Endothelial cell of umbilical vein (primary cell): ENCODE measurements around the gene SNN. TPM values are rescaled to one million over a fixed set of nuclear protein-coding genes. Genes with fewer than 3 reads are reported as not detected.
A peak's percentile ranks its signal among the peaks of the same experiment; 100 is the strongest.

Source experiments
- BruUV-seq: library from RNA; stranded (reverse); fragments of 400-500 nt; replicated peaks from 2 replicates; lab custom pipeline; 2021; lab: Mats Ljungman, UMichigan
- CTCF ChIA-PET: fragments of 300-600, 350-600 bp; sonication (Branson Sonifier 250); formaldehyde crosslinking; loops from one replicate; lab custom pipeline; 2021; ENCODE audit warnings: antibody characterized with exemption, inconsistent platforms; lab: Charles Lee
- POLR2A ChIA-PET: fragments of 300-600, 350-600 bp; sonication (Branson Sonifier 250); formaldehyde crosslinking; loops from one replicate; lab custom pipeline; 2021; ENCODE audit warnings: antibody characterized with exemption, inconsistent platforms; lab: Charles Lee
- DNase-seq: peaks from one replicate; pipeline ENCODE4 v3.0.0-alpha.2; 2011; ENCODE audit warnings: low read depth, low spot score
- FAIRE-seq: peaks from 2 replicates; lab custom pipeline; 2011; peaks lifted over from hg19 to GRCh38; lab: Jason Lieb, UNC
- H2AFZ ChIP-seq: 2 replicates; pipeline ENCODE4 v1.6.0; 2012; ENCODE audit warnings: low read depth, low read length, control low read depth, inconsistent platforms
- H3K27ac ChIP-seq: 2 replicates; pipeline ENCODE4 v1.5.1; 2011; ENCODE audit warnings: low read depth, mild to moderate bottlenecking, control low read depth, low read length, moderate library complexity; ENCODE audit not compliant: insufficient read depth
- H3K27me3 ChIP-seq, 2 experiments: 2 replicates each; pipeline versions ENCODE4 v1.6.0 to v1.6.1; 2011; ENCODE audit warnings: low read length in 2 of 2, mixed read lengths in 1 of 2; ENCODE audit not compliant: control insufficient read depth in 2 of 2, insufficient read depth in 2 of 2
- H3K36me3 ChIP-seq, 2 experiments: 2 replicates in 1 of 2; 3 replicates in 1 of 2; pipeline ENCODE4 v1.5.1; 2011; ENCODE audit warnings: low read length in 2 of 2, mild to moderate bottlenecking in 1 of 2, moderate library complexity in 1 of 2; ENCODE audit not compliant: control insufficient read depth in 2 of 2, insufficient read depth in 2 of 2; ENCODE audit errors: extremely low read depth in 1 of 2
- H3K4me1 ChIP-seq: 3 replicates; pipeline ENCODE4 v1.5.1; 2011; ENCODE audit warnings: mild to moderate bottlenecking, low read length; ENCODE audit not compliant: control insufficient read depth, insufficient read depth; ENCODE audit errors: extremely low read depth
- H3K4me2 ChIP-seq: 2 replicates; pipeline ENCODE4 v1.6.1; 2011; ENCODE audit warnings: low read length, control low read depth, mixed read lengths; ENCODE audit not compliant: insufficient read depth
- H3K4me3 ChIP-seq, 3 experiments: fragments of 200-600 bp in 1 of 3; sonication (generic), shearing (Covaris generic) in 1 of 3; replicated peaks in 1 of 3; 2 replicates each; pipeline ENCODE4 v1.5.1; 2011 to 2016; ENCODE audit warnings: control low read depth in 3 of 3, low read length in 3 of 3, mild to moderate bottlenecking in 2 of 3, inconsistent platforms in 1 of 3, low read depth in 1 of 3, moderate library complexity in 1 of 3; ENCODE audit not compliant: insufficient read depth in 1 of 3
- H3K79me2 ChIP-seq: 2 replicates; pipeline ENCODE4 v1.6.0; 2012; ENCODE audit warnings: low read length, inconsistent platforms; ENCODE audit not compliant: control insufficient read depth, insufficient read depth
- H3K9ac ChIP-seq: replicated peaks from 2 replicates; pipeline ENCODE3; 2011; ENCODE audit warnings: low read length, control low read depth; ENCODE audit not compliant: insufficient read depth; ENCODE audit errors: extremely low read depth
- H3K9me1 ChIP-seq: replicated peaks from 3 replicates; pipeline ENCODE4 v1.6.0; 2011; ENCODE audit warnings: mild to moderate bottlenecking, low read length; ENCODE audit not compliant: control insufficient read depth, insufficient read depth; ENCODE audit errors: extremely low read depth
- H3K9me3 ChIP-seq: replicated peaks from 2 replicates; pipeline ENCODE4 v1.5.1; 2012; ENCODE audit warnings: low read length, inconsistent platforms; ENCODE audit not compliant: control insufficient read depth, insufficient read depth
- H4K20me1 ChIP-seq: replicated peaks from 2 replicates; pipeline ENCODE3; 2011; ENCODE audit warnings: mild to moderate bottlenecking, low read length; ENCODE audit not compliant: control insufficient read depth, insufficient read depth; ENCODE audit errors: extremely low read depth
- EZH2 ChIP-seq: IDR thresholded peaks from 2 replicates; pipeline ENCODE4 v1.6.1; 2012; ENCODE audit warnings: borderline replicate concordance, low read depth, mild to moderate bottlenecking, moderate library complexity, low read length, inconsistent platforms; ENCODE audit not compliant: severe bottlenecking
- FOS ChIP-seq: IDR thresholded peaks from 2 replicates; pipeline ENCODE4 v1.6.1; 2011; ENCODE audit warnings: mild to moderate bottlenecking, low read length, moderate library complexity, borderline replicate concordance; ENCODE audit not compliant: insufficient read depth
- GATA2 ChIP-seq: IDR thresholded peaks from 2 replicates; pipeline ENCODE4 v1.7.0; 2011; ENCODE audit warnings: low read depth, mild to moderate bottlenecking, moderate library complexity, mixed read lengths, low read length; ENCODE audit not compliant: insufficient read length, insufficient read depth
- JUN ChIP-seq: IDR thresholded peaks from 2 replicates; pipeline ENCODE4 v1.6.1; 2011; ENCODE audit warnings: borderline replicate concordance, low read depth; ENCODE audit not compliant: insufficient read length, insufficient read depth
- MAX ChIP-seq: IDR thresholded peaks from 2 replicates; pipeline ENCODE4 v1.6.1; 2011; ENCODE audit not compliant: insufficient read depth, insufficient read length
- MYC ChIP-seq: IDR thresholded peaks from one replicate; pipeline ENCODE4 v1.6.1; 2011; ENCODE audit warnings: mild to moderate bottlenecking, low read depth, low read length
- POLR2A ChIP-seq: IDR thresholded peaks from 2 replicates; pipeline ENCODE4 v1.6.1; 2012; ENCODE audit warnings: low read depth, mild to moderate bottlenecking, control low read depth, low read length
- POLR2AphosphoS5 ChIP-seq: IDR thresholded peaks from 2 replicates; pipeline ENCODE4 v1.6.1; 2012; ENCODE audit warnings: low read depth, mild to moderate bottlenecking, control low read depth, low read length, moderate library complexity; ENCODE audit not compliant: insufficient read depth
- dilution Hi-C: fragments of 300-500 bp; cut with MboI; formaldehyde crosslinking; loops from one replicate; pipeline ENCODE4 v1.15.0; 2019; ENCODE audit warnings: low sequenced_read_pairs; ENCODE audit not compliant: extremely low pct_ligation_motif_present
- intact Hi-C: fragments of 100-400 bp; cut with micrococcal nuclease; formaldehyde crosslinking; loops from one replicate; pipeline ENCODE4 v1.10.0; 2022
- polyA plus RNA-seq, 4 experiments: library from polyadenylated mRNA; depleted of rRNA in 3 of 4; stranded (reverse) in 3 of 4; unstranded in 1 of 4; fragments of >200 nt; gene quantifications; 2 replicates each; pipeline versions ENCODE4 v1.2.1 to v1.2.3, GENCODE V29; 2011 to 2012; ENCODE audit warnings: missing spikeins in 1 of 4
- total RNA-seq: library from RNA; stranded (reverse); gene quantifications from 2 replicates; pipeline ENCODE4 v1.2.3, GENCODE V29; 2021
- TF ChIP-seq, protein P1 (sequence below), 2 donors: IDR thresholded peaks; 1 replicate in 1 of 2; 2 replicates in 1 of 2; pipeline ENCODE4 v1.5.1; 2011; ENCODE audit warnings: low read length in 2 of 2, mild to moderate bottlenecking in 2 of 2, moderate library complexity in 2 of 2, control low read depth in 1 of 2, inconsistent platforms in 1 of 2, low read depth in 1 of 2; ENCODE audit not compliant: insufficient read depth in 1 of 2; ENCODE audit errors: extremely low read depth in 1 of 2

SNN gene
- total and polyA plus RNA-seq, 2 donors (not counting 3 experiments of a cell fraction or from before 2014, with no cell fraction given): 17.7 to 24.1 TPM

- no peak overlapping the region for H3K4me3 ChIP-seq
- H3K27me3 ChIP-seq: no peaks in the 10 kb centered on the region
- no peaks in the 10 kb centered on the region for H3K79me2 ChIP-seq
- H2AFZ ChIP-seq: no peak overlapping the region
- H3K9me1 ChIP-seq: no peaks in the 10 kb centered on the region
- H3K9me3 ChIP-seq: no peaks in the 10 kb centered on the region
- H3K36me3 ChIP-seq: peaks cover 10 to 38% of the 10 kb centered on the region in 2 experiments
- dilution Hi-C loops (no loop called here), intact Hi-C loops (no loop called here)
- TF ChIP-seq FOS: no peak
- no peak for TF ChIP-seq EZH2
- TF ChIP-seq POLR2A: no peak
- TF ChIP-seq MYC: no peak
- TF ChIP-seq POLR2AphosphoS5: no peak
- no peak for TF ChIP-seq MAX
- TF ChIP-seq, protein P1, sequence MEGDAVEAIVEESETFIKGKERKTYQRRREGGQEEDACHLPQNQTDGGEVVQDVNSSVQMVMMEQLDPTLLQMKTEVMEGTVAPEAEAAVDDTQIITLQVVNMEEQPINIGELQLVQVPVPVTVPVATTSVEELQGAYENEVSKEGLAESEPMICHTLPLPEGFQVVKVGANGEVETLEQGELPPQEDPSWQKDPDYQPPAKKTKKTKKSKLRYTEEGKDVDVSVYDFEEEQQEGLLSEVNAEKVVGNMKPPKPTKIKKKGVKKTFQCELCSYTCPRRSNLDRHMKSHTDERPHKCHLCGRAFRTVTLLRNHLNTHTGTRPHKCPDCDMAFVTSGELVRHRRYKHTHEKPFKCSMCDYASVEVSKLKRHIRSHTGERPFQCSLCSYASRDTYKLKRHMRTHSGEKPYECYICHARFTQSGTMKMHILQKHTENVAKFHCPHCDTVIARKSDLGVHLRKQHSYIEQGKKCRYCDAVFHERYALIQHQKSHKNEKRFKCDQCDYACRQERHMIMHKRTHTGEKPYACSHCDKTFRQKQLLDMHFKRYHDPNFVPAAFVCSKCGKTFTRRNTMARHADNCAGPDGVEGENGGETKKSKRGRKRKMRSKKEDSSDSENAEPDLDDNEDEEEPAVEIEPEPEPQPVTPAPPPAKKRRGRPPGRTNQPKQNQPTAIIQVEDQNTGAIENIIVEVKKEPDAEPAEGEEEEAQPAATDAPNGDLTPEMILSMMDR (IDR thresholded peaks at IDR 0.05; ENCODE audit: extremely low read depth in 1 of 2, insufficient read depth in 1 of 2, low read depth in 1 of 2, low read length in 2 of 2): no peak
- TF ChIP-seq JUN: no peak
- no peak for TF ChIP-seq GATA2
- H3K27ac ChIP-seq: no peak overlapping the region
- H3K4me2 ChIP-seq: no peak overlapping the region
- TSS peak; percentile 13 for BruUV-seq
- ChIA-PET CTCF (interaction anchor here (0.8 to 1.5 kb wide), 2 partner anchors 12 to 282 kb away, joined by 3 to 6 read pairs; no protein-coding TSS in a partner anchor), POLR2A (no interaction called here)
- FAIRE-seq: no peak
- H3K4me1 ChIP-seq: peaks cover 8% of the 10 kb centered on the region
- no peak for DNase-seq
- no peak overlapping the region for H3K9ac ChIP-seq
- H4K20me1 ChIP-seq: no peaks in the 10 kb centered on the region
Observed at GRCh38 chr16:11677959-11678881, 10.0 kb downstream of the SNN start.
